GM19035 (cell line): ENCODE results near the gene IL6R.
"Not testable (repeated sequence)": the region's sequence is repeated elsewhere in the genome, so short reads cannot be mapped to it uniquely, and the experiment has no call there.

Source experiments
- ATAC-seq: cut with Tn5 transposase; IDR thresholded peaks from one replicate; pipeline ENCODE4 v1.9.1; 2021; ENCODE audit not compliant: unreplicated experiment

The IL6R gene

DNA sequence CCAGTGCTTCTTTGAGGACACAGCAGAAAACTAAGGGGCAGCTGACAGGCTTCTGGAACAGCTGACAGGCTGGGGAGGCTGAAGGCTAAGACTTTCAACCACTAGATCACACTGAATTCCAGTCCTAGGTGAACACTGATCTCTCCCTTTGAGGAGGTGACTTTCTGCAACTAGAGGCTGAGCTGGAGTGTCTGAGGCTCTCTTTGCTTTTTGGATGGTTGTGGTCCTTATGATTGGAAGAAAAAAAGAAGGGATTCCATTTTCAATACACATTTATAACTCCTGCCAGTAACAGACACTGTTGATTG, 1.4 kb downstream of the IL6R start:
- no peak for ATAC-seq

DNA sequence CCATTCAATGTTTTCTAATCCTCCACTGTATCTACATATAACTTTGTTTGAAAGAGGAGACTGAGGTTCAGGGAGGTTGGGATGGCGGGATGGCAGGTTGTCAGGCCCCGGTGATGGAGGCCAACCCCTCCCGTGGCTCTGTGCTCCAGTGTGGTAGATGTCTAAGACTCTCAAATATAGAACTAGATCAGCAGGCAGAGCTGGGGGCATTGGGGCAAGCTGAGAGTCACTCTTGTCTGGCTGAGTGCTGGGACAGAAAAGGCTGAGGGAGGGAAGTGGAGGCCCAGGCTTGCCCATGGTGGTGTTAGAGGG, 1.7 kb downstream of the IL6R start:
- no peak for ATAC-seq

DNA sequence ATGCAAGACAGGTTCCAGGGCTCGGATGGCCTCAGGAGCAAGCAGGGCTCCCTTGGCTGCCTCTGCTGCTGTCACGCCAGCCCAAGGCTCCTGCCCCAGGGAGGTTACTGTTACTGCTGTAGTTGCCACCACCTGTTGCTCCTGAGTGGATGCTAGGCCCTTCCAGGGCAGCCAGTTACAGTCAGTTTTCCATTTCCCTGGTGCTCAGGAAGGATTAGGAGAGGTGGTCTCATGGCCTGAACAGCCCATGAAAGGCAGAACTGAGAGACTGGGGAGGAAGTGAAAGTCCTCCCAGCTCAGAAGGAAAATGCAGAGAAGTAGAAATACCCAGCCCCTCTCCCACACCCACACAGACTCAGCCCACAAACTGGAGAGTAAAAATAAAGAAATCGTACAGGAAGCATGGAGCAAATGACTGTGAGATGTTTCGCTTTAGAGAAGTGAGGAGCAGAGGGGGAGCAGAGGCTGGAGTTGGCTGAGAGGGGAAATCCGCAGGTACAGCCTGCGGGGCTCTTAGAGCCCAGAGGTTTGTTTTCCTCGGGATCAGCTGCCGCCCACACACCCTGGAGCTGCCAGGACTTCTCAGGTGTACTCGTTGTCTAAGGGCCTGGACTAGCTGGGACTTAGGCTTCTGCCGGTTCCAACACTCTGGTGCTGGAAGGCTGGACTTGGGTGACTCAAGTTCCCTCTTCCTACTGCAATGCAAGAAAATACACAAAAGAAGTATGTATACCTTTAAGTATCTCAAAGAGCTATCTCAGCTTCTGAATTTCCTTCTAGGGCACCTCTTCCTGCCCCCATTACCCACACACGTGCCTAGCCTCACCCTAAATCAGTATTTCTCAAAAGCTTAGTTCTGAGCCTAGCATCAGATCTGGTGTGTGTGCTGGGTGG, 2.3 kb downstream of the IL6R start:
- no peak for ATAC-seq

DNA sequence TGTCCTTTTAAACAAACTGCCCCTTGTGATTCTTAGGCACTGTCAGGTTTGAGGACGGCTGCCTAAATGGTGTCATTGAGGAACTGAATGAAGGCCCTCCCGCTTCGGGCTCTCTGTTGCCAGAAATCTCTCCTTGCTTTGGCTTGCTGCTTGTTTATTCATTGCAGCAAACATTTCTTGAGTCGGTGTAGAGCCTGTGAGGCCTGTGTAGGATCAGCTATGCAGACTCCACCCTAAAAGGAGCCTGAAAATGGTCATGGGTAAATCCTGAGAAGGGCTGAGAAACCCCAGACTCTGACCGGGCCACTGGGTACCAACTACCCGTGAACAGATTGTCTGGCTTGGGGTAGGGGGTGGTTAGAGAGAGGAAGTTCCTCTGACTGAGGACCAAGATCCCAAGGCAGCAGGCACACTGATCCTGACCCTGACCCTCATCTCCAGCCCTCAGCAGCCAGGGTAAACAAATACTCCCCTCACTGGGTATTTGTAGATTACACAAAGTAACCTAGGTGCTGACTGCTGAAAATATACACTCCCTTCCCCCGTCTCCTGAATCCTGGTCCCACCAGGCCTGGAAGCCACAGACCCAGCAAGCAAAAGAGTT, 3.1 kb downstream of the IL6R start:
- no peak for ATAC-seq

DNA sequence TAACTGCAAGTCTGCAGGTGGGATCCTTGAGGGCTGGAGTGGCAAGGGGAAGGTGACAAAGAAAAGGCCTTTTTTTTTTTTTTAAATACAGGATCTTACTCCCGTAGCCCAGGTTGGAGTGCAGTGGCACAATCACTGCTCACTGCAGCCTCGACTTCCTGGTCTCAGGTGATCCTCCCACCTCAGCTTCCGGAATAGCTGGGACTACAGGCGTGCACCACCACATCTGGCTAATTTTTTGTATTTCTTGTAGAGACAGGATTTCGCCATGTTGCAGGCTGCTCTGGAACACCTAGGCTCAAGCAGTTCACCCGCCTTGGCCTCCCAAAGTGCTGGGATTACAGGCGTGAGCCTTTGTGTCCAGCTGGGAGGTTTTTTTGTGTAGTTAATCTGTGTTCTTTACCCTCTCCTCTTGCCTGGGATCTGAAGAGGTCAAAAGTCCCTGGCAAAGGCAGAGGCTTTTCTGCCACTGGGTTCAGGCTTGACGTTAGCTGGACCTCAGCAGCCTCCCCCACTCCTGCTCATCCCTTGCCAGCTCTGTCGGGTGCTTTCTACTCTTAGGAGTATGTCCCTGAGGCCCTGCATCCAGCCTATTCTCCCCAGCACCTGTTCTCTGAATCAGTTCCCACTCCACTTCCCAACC, 5.2 kb downstream of the IL6R start:
- no peak for ATAC-seq

DNA sequence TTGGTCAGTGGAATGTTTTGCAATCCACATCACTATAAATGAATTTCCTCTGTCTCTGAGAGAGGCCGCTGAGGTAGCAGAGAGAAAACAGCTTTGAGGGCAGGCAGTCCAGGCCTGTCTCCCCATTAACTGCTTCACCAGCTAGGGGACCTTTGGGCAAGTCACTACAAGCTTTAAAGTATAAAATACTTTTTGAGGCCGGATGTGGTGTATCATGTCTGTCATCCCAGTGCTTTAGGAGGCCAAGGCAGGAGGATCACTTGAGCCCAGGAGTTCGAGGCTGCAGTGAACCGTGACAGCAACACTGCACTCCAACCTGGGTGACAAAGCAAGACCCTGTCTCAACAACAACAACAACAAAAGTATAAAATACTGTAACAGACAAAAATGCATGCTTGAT, 6.4 kb downstream of the IL6R start:
- no peak for ATAC-seq

DNA sequence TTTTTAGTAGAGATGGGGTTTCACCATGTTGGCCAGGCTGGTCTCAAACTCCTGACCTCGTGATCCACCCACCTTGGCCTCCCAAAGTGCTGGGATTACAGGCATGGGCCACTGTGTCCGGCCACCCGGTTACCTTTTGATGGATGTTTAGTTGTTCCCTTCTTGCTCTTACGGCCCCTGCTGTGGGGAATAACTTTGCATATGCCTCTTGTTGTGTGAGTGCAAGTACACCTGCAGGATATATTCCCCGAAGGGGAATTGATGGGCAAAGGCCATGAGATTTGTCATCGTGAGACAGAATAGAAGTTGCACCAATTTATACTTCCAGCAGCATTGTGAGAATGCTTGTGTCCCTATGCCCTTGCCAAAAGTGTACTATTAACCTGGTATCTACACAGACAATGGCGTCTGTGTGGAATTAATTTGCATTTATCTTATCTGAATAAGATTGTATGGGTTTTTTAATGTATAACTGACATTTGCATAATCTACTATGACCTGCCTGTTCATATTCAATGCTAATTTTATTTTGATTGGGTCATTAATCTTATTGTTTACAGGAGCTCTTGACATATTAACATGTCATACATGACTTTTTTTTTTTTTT, 8.1 kb downstream of the IL6R start:
- ATAC-seq: no peak

DNA sequence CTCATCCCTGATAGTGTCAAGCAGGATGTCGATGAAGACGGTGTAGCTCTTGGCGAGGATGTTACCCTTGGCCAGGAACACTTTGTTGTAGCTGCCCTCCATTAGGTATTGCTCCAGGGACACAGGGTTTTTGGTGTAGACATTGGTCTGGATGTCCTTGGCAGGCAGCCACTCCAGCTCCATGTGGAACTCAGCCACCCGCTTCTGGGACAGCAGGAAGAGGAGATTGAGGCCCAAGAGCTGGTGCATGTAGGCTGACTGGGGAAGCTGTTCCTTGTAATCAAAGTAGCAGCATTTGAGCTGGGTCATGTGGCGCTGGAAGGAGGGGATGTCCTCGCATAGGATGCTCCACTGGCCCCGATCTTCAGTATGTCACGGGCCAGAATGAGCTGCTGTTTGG, 9.5 kb downstream of the IL6R start:
- no peak for ATAC-seq

DNA sequence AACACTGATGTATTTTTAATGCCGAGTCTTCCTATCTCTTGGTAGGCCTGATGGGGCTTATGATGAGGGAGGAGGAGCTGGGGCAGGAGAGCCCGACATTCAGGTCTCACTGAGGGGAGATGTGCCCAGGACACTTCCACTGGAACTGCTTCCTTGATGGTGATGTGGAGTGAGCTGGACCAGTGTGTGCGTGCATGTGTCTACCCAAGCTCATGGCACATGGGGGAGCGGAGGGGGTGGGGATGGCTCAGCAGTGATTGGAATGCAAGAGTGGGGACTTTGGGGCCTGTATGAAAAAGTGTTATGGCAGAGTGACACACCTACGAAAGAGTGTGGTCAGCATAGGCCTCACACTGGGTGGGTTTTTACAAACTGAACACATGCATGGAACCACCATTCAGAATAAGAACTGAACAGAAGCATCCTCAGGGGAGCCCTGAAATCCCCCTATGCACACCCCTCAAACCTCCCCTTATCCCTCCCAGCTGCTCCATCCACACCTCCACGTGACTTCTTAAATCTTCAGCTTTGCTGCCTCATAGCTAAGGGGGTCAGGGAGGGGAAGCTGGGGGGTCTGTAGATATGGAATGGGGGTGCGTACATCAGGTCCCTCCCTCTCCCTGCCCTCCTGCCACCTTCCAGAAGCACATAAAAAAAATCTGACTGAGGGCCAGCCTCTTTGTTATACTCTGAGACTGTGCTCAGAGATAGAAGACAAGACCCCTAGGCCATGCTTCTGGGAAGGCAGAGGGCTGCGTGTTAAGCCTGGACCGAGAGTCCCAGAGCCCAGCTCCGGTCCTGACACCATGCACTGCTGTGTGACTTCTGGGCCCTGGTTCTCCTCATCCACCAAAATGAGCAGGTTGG, 11.6 kb downstream of the IL6R start:
- no peak for ATAC-seq

DNA sequence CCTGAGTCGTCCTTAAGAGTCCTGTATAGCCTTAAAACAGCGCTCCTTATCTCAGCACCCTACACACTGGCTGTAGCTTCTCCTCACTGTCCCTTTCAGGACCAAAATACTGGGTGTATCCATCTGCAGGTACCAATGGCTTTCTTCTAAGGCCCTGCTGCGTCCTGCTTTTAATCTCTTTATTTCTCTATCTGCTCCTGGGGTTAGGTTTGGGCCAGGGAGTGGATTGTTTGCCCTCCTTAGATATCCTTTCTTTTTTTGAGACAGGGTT, 12.1 kb downstream of the IL6R start:
- no peak for ATAC-seq

DNA sequence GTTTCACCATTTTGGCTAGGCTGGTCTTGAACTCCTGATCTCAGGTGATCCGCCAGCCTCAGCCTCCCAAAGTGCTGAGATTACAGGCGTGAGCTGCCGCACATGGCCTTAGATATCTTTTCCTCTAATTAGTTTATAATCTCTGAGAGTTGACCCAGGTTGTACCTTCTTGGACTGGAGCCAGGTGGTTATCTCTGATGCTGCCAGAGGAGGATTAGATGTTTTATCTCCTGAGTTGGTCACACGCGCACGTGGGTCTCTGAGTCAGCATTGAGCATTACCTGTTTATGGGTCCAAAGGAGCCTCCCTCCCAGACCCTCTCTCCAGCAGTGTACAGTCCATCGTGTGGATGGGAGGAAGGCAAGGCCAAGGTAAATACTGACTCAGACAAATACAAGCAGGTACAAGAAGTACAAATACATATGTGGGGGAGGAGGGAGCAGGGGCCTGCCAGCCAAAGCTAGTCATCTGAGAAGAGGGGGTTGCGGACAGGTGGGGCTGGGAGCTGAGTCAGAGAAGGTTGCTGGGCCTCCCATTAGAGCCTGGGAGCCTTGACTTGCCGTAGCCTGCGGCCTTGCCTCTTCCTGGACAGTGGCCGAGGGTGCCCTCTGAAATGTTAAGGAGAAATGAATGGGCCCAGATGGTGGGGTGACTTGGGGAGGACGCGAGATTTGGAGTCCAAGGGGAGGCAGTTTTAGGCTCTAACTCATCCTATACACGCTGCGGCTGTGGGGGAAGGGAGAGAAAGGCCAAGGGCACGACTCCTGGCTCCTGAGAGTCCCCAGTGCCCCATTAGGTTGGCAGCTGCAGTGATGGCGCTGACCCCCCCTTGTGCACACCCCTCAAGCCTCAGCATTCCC, 13.1 kb downstream of the IL6R start:
- ATAC-seq: no peak

DNA sequence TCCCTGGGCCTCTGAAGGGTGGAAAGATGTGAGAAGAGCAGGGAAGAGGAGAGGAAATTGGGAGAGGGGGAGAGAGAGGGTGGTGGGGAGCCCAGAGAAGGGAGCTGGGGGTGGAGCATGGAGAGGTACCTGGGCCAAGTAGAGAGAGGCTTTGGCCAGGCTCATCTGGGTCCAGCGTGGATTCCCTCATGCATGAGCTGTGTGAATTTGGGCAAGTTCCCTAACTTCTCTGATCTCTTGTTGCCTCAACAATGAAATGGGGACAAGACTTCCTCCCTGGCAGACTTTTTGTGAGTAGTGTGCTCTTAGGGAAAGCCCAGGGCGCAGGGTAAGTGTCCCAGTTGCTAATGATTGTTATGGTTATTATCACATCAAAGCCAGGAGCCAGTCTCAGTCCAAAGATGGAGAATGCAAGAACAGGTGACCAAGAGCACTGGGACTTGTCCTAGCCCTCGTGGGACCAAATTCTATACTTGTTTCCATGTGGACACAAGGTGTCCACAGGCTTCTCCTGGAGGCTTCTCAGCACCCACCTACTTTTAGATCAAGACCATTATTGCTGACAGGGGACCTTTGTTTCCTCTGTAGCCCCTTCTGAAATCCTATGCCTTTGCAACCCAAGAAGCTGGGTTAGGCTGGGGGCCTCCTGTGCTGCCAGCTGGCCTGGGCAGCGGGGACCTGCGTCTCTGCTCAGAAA, 13.9 kb downstream of the IL6R start:
- ATAC-seq: no peak

DNA sequence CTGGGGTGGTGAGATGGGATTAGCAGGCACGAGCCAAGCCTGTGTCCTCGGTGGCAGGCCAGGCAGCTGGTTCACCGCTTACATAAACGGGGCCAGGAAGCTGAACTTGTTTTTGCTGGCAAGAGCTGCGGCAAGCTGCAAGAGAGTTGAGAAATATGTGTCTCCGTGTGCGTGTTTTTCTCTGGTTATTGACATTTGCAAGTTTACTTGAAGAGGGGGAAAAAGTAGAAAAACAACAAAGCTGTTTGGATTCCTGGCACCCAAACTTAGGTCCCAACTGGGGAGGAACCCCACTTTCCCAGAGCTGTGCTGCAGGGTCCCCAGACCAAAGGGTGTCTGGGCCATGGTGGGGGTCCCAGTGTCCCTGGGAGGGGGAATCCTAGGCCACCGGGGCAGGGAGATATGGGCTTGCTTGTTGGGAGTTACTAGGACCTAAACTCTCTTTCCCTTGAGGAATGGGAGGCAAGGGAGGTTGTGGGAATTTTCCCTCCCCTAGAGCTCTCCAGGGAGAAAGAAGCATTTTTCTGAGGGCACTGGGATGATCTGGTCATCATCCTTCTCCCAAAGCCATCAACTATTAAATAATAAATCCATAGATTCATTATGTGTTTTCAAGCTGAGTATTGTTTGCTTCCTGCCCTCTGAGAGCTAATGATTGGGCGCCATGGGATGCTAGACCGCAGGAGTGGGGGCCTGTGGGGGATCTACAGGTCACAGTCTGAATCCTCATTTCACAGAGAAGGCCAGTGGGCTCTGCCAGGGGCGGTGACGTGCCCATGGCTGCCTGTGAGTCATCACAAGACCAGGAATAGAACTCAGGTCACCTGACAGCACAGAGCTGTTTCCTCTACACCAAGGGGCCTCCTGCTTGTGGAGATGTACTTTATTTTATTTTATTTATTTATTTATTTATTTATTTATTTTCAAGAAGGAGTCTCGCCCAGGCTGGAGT, 14.8 kb downstream of the IL6R start:
- ATAC-seq: no peak

DNA sequence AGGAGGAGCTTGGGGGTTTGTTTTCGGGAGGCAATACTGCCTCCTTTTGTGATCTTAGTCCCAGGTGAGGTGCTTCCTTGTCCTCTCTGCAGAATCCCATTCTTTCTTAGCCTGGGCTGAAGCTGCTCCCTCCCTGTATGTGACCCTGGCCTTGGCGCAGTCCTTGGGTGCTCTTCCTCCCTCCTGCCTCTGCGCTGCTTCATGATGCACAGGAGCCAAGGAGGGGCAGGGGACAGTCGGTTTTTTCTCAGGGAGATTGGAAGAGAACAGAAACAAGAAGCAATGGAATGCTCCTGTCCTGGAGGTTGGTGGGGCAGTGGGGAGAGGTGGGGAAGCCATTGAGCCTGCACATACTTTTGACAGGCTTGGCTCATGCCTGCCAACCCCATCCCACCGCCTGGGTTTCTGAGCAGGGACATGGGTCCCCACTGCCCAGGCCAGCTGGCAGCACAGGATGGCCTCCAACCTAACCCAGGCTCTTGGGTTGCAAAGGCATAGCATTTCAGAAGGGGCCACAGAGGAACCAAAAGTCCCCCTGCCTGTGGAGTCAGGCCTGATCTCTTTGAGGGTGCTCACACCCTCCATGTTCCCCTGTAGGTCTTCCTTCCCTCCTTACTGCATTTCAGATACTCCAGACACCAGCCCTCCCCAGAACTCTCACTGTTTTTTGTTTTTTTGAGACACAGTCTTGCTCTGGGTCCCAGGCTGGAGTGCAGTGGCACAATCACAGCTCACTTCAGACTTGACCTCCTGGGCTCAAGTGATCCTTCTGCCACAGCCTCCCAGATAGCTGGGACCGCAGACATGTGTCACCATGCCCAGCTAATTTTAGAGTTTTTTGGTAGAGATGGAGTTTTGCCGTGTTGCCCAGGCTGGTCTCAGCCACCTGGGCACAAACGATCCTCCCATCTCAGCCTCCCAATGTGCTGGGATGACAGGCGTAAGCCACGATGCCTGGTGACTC, 16.1 kb downstream of the IL6R start:
- no peak for ATAC-seq

DNA sequence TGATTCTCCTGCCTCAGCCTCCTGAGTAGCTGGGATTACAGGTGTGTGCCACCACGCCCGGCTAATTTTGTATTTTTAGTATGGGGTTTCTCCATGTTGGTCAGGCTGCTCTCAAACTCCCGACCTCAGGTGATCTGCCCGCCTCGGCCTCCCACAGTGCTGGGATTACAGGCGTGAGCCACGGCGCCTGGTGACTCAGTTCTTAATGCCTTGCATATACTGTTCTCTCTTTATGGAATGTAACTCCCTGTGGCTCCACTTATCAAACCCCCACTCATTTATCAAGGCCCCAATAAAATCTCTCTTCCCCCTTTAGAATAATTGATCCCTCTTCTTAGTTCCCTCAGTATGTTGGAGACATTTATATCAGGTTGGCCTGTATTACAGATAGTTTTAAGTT, 16.9 kb downstream of the IL6R start:
- not testable (repeated sequence) for ATAC-seq

DNA sequence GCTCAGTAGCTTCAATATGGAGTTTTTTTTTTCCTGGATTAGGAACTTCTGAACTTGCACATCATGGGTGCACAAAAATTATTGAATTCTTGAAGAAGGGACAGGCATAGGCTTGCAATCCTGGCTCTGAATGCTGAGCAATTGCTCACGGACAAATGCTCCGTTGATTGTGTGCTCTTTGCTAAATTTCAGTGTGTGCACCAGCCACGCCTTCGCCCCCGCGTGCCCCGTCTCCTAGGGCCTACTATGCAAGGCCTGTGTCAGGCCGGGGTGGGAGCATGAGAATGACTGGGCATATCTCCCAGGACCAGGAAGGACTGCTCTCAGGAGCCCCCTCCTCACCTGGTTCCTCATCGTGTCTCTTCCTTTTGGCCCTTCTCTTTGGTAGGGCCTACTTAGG, 17.4 kb downstream of the IL6R start:
- no peak for ATAC-seq

DNA sequence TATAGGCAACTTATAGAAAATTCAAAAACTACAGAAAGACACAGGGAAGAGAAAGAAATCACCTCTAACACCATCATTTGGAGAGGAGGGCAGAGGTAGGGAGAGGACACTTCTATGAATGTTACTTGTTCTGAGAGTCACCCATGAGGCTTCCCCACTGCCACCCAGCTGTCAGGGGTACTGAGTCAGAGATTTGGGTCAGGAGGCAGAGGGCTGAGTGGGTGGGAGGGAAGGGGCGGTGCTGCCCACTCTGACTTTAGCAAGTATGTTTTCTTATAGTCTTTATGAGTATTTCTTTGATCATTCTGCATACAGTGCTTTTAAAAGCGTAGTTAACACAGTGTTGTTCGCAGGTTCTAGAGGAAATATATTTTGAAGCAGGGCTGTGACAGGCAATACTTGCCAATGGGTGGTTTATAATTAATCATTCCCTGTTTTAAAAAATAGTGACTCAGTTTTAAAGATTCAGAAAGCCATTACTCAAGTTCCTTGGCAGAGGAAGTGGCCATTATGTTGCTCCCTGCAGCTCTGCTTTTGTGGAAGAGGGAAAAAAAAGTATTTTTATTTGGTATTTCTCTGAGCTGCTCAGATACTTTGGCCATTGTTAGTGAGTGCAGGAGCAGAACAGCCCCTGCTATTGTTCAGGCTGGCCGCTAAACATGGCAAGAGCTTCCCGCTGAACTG, 18.3 kb downstream of the IL6R start:
- ATAC-seq: no peak
